A549 (cell line): ENCODE data around the gene PHIP. TPM values are rescaled to one million over a fixed set of nuclear protein-coding genes. Genes with fewer than 3 reads are reported as not detected.

Experiments
- ATAC-seq, 2 experiments: fragments of 200-7000 bp in 1 of 2; fragments of >200 bp in 1 of 2; cut with Nextera tagmentation in 1 of 2; cut with Tn5 transposase in 1 of 2; 3 replicates each; pipeline versions ENCODE4 v1.8.0 to v1.9.1; 2018 to 2020; ENCODE audit warnings: mild to moderate bottlenecking in 1 of 2, moderate library complexity in 1 of 2
- CTCF ChIA-PET: fragments of 300-600 bp; sonication (Branson Sonifier 250); formaldehyde crosslinking; extraction: SDS; loops from one replicate; lab custom pipeline; 2021; ENCODE audit warnings: antibody characterized with exemption, inconsistent platforms; lab: Yijun Ruan, JAX
- POLR2A ChIA-PET: fragments of 350-600 bp; formaldehyde crosslinking; extraction: SDS; loops from one replicate; lab custom pipeline; 2021; ENCODE audit warnings: antibody characterized with exemption, inconsistent platforms; lab: Yijun Ruan, JAX
- DNase-seq, 2 experiments: peaks; one replicate each; pipeline versions ENCODE4 v3.0.0 to v3.0.0-alpha.2; 2011 to 2016; ENCODE audit warnings: low read depth in 1 of 2, low spot score in 1 of 2
- FAIRE-seq: peaks from 2 replicates; lab custom pipeline; 2011; peaks lifted over from hg19 to GRCh38; lab: Jason Lieb, UNC
- H3K27ac ChIP-seq, 2 experiments: fragments of >200 bp; sonication (Bioruptor Twin); formaldehyde crosslinking; 3 replicates each; pipeline ENCODE4 v1.5.1; 2016 to 2017
- H3K4me1 ChIP-seq: fragments of >200 bp; sonication (Bioruptor Twin); formaldehyde crosslinking; 3 replicates; pipeline ENCODE4 v1.6.1; 2016
- H3K4me2 ChIP-seq: fragments of >200 bp; sonication (Bioruptor Twin); formaldehyde crosslinking; 3 replicates; pipeline ENCODE4 v1.6.1; 2016
- H3K4me3 ChIP-seq: fragments of >200 bp; sonication (Bioruptor Twin); formaldehyde crosslinking; 3 replicates; pipeline ENCODE4 v1.5.1; 2016
- H3K9me3 ChIP-seq: fragments of >200 bp; sonication (Bioruptor Twin); formaldehyde crosslinking; 3 replicates; pipeline ENCODE4 v1.6.1; 2016
- CBX2 ChIP-seq: fragments of 200-600 bp; sonication (generic); IDR thresholded peaks from 2 replicates; pipeline ENCODE4 v1.6.1; 2016; ENCODE audit warnings: low read depth, mild to moderate bottlenecking, borderline replicate concordance
- CBX8 ChIP-seq: fragments of 200-600 bp; sonication (generic); IDR thresholded peaks from 2 replicates; pipeline ENCODE4 v1.6.1; 2016
- CEBPB ChIP-seq, 2 experiments: fragments of >200 bp in 1 of 2; sonication (Bioruptor Twin) in 1 of 2; formaldehyde crosslinking in 1 of 2; IDR thresholded peaks; 2 replicates each; pipeline ENCODE4 v1.6.1; 2012 to 2016
- EHF ChIP-seq: fragments of 250-450 bp; sonication (Bioruptor Pico); IDR thresholded peaks from 2 replicates; pipeline ENCODE4 v1.5.0; 2020; ENCODE audit warnings: mild to moderate bottlenecking
- EP300 ChIP-seq, 2 experiments: fragments of >200 bp; sonication (Bioruptor Twin); formaldehyde crosslinking; IDR thresholded peaks; 2 replicates in 1 of 2; 3 replicates in 1 of 2; pipeline ENCODE4 v1.6.1; 2016 to 2017
- FOSL2 ChIP-seq, 2 experiments: fragments of 450-650 bp in 1 of 2; fragments of >200 bp in 1 of 2; sonication (Bioruptor Twin) in 1 of 2; formaldehyde crosslinking; IDR thresholded peaks; 2 replicates each; pipeline versions ENCODE4 v1.5.0 to v1.6.1; 2016 to 2020; ENCODE audit warnings: mild to moderate bottlenecking in 1 of 2, moderate library complexity in 1 of 2
- FOXS1 ChIP-seq: fragments of 250-450 bp; sonication (Bioruptor Pico); IDR thresholded peaks from 2 replicates; pipeline ENCODE4 v1.5.0; 2020; ENCODE audit warnings: mild to moderate bottlenecking, moderate library complexity
- HDAC2 ChIP-seq: fragments of 200-600 bp; sonication (generic); IDR thresholded peaks from 2 replicates; pipeline ENCODE4 v1.6.1; 2016
- HOXB5 ChIP-seq: fragments of 250-450 bp; sonication (Bioruptor Pico); IDR thresholded peaks from 2 replicates; pipeline ENCODE4 v1.5.0; 2020; ENCODE audit warnings: mild to moderate bottlenecking, moderate library complexity
- KDM5A ChIP-seq: fragments of 200-600 bp; sonication (generic); IDR thresholded peaks from 2 replicates; pipeline ENCODE4 v1.6.1; 2016; ENCODE audit warnings: antibody characterized with exemption, mild to moderate bottlenecking
- RARB ChIP-seq: fragments of 250-450 bp; sonication (Bioruptor Pico); IDR thresholded peaks from 2 replicates; pipeline ENCODE4 v1.8.0; 2021; ENCODE audit warnings: mild to moderate bottlenecking, moderate library complexity
- SREBF2 ChIP-seq: fragments of 450-650 bp; IDR thresholded peaks from 2 replicates; pipeline ENCODE4 v1.6.1; 2014; ENCODE audit warnings: mild to moderate bottlenecking, moderate library complexity
- WGBS: methylation state at CpG from one replicate; pipeline ENCODE4 v1.1.6; 2017; ENCODE audit errors: missing lambda C conversion rate; 5-methylcytosine and 5-hydroxymethylcytosine counted together
- polyA plus RNA-seq, 4 experiments: library from polyadenylated mRNA; depleted of rRNA in 3 of 4; stranded (reverse); fragments of >200 nt; fragmentation: RNase III in 1 of 4; extraction: RNeasy Plus Mini Kit Qiagen cat#74134 plus additional on column Dnase treatment in 1 of 4; gene quantifications; 2 replicates in 3 of 4; 3 replicates in 1 of 4; pipeline ENCODE4 v1.2.3, GENCODE V29; 2011 to 2017
- TF ChIP-seq, protein P1 (sequence below): IDR thresholded peaks from 2 replicates; pipeline ENCODE4 v1.6.1; 2012
- TF ChIP-seq, protein P2 (sequence below): fragments of 200-600 bp; sonication (generic); IDR thresholded peaks from 2 replicates; pipeline ENCODE4 v1.6.1; 2016; ENCODE audit warnings: antibody characterized with exemption, mild to moderate bottlenecking, moderate library complexity
- TF ChIP-seq, protein P3 (sequence below): fragments of 250-450 bp; sonication (Bioruptor Pico); IDR thresholded peaks from 2 replicates; pipeline ENCODE4 v1.5.0; 2020; ENCODE audit warnings: low read depth, mild to moderate bottlenecking, moderate library complexity
- TF ChIP-seq, protein P4 (sequence below): fragments of 150-350 bp; IDR thresholded peaks from 2 replicates; pipeline ENCODE4 v1.6.1; 2014; ENCODE audit warnings: low read depth, mild to moderate bottlenecking, low read length
- TF ChIP-seq, protein P5 (sequence below): fragments of 250-450 bp; sonication (Bioruptor Pico); IDR thresholded peaks from 2 replicates; pipeline ENCODE4 v1.5.0; 2021; ENCODE audit warnings: mild to moderate bottlenecking, moderate library complexity, borderline replicate concordance
- TF ChIP-seq, protein P6 (sequence below): fragments of 450-650 bp; IDR thresholded peaks from 2 replicates; pipeline ENCODE4 v1.6.1; 2014; ENCODE audit warnings: antibody characterized with exemption

Gene PHIP
- polyA plus RNA-seq, 2 of the 4 experiments (the other 2 are of a cell fraction): 7.2 to 14.9 TPM

DNA sequence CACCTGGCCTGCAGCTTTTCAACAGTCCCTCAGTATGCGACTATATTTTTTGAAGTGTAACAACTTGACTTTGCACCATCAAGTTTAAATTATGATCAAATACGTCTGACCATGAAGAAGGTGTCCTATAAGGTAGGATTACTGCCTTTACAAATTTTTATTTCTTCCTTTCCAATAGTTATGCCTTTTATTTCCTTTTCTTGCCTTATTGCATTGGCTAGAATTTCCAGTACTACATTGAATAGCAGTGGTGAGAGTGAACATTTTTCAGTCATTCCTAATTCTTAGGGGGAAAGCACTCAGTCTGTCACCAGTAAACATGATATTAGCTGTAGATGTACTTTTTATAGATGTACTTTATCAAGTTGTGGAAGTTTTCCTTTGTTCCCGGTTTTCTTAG lies 129.3 kb downstream of the PHIP start:
- TF ChIP-seq HOXB5 (CRISPR knock-in tag): no peak
- no peak for TF ChIP-seq SREBF2
- TF ChIP-seq, protein P1, sequence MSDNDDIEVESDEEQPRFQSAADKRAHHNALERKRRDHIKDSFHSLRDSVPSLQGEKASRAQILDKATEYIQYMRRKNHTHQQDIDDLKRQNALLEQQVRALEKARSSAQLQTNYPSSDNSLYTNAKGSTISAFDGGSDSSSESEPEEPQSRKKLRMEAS: no peak
- TF ChIP-seq CEBPB (IDR thresholded peaks at IDR 0.05): no peak
- TF ChIP-seq, protein P2, sequence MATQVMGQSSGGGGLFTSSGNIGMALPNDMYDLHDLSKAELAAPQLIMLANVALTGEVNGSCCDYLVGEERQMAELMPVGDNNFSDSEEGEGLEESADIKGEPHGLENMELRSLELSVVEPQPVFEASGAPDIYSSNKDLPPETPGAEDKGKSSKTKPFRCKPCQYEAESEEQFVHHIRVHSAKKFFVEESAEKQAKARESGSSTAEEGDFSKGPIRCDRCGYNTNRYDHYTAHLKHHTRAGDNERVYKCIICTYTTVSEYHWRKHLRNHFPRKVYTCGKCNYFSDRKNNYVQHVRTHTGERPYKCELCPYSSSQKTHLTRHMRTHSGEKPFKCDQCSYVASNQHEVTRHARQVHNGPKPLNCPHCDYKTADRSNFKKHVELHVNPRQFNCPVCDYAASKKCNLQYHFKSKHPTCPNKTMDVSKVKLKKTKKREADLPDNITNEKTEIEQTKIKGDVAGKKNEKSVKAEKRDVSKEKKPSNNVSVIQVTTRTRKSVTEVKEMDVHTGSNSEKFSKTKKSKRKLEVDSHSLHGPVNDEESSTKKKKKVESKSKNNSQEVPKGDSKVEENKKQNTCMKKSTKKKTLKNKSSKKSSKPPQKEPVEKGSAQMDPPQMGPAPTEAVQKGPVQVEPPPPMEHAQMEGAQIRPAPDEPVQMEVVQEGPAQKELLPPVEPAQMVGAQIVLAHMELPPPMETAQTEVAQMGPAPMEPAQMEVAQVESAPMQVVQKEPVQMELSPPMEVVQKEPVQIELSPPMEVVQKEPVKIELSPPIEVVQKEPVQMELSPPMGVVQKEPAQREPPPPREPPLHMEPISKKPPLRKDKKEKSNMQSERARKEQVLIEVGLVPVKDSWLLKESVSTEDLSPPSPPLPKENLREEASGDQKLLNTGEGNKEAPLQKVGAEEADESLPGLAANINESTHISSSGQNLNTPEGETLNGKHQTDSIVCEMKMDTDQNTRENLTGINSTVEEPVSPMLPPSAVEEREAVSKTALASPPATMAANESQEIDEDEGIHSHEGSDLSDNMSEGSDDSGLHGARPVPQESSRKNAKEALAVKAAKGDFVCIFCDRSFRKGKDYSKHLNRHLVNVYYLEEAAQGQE: no peak
- no peak for TF ChIP-seq HDAC2
- TF ChIP-seq, protein P3, sequence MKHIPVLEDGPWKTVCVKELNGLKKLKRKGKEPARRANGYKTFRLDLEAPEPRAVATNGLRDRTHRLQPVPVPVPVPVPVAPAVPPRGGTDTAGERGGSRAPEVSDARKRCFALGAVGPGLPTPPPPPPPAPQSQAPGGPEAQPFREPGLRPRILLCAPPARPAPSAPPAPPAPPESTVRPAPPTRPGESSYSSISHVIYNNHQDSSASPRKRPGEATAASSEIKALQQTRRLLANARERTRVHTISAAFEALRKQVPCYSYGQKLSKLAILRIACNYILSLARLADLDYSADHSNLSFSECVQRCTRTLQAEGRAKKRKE (CRISPR knock-in tag): no peak
- no peak for TF ChIP-seq CBX8
- no peak for TF ChIP-seq RARB (CRISPR knock-in tag)
- TF ChIP-seq KDM5A: no peak
- no peak for TF ChIP-seq FOSL2 (IDR thresholded peaks at IDR 0.05)
- TF ChIP-seq FOSL2 (CRISPR knock-in tag; IDR thresholded peaks at IDR 0.05): no peak
- TF ChIP-seq, protein P4, sequence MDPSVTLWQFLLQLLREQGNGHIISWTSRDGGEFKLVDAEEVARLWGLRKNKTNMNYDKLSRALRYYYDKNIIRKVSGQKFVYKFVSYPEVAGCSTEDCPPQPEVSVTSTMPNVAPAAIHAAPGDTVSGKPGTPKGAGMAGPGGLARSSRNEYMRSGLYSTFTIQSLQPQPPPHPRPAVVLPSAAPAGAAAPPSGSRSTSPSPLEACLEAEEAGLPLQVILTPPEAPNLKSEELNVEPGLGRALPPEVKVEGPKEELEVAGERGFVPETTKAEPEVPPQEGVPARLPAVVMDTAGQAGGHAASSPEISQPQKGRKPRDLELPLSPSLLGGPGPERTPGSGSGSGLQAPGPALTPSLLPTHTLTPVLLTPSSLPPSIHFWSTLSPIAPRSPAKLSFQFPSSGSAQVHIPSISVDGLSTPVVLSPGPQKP: no peak
- TF ChIP-seq EHF (CRISPR knock-in tag): no peak
- TF ChIP-seq, protein P5, sequence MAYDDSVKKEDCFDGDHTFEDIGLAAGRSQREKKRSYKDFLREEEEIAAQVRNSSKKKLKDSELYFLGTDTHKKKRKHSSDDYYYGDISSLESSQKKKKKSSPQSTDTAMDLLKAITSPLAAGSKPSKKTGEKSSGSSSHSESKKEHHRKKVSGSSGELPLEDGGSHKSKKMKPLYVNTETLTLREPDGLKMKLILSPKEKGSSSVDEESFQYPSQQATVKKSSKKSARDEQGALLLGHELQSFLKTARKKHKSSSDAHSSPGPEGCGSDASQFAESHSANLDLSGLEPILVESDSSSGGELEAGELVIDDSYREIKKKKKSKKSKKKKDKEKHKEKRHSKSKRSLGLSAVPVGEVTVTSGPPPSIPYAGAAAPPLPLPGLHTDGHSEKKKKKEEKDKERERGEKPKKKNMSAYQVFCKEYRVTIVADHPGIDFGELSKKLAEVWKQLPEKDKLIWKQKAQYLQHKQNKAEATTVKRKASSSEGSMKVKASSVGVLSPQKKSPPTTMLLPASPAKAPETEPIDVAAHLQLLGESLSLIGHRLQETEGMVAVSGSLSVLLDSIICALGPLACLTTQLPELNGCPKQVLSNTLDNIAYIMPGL (CRISPR knock-in tag): no peak
- ChIA-PET CTCF (no interaction called here), POLR2A (no interaction called here)
- Histone ChIP-seq H3K4me1 (no peaks in the 10 kb centered on the region), H3K27ac (no peak overlapping the region), H3K4me3 (no peak overlapping the region), H3K4me2 (no peak overlapping the region), H3K9me3 (peaks cover 13% of the 10 kb centered on the region)
- no peak for FAIRE-seq
- no peak for ATAC-seq
- WGBS: 98% methylated on average over 3 of the region's 3 CpGs
- no peak for DNase-seq

DNA sequence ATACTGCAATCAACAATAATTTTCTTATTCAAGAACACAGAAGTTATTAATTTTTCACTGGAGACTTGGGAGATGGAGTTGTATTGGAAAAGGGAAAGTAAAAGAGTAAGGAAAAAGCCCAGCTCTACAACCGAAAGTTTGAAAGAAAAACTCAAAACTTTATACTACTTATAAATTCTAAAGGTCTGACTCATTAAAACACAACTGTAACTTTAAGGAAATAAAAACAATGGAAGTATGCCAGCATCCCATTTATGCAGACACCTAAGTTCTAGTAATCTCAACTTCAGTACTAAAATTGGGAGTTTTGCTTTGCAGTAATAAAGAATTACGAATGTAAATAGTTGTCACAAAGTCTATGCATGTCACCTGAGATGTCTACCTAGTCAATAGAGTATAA lies 130.1 kb downstream of the PHIP start:
- POLR2A ChIA-PET: no interaction called here
- CTCF ChIA-PET: no interaction called here
- Histone ChIP-seq H3K4me2 (no peak overlapping the region), H3K27ac (no peak overlapping the region), H3K9me3 (peaks cover 13% of the 10 kb centered on the region), H3K4me1 (no peaks in the 10 kb centered on the region), H3K4me3 (no peak overlapping the region)
- TF ChIP-seq CEBPB (IDR thresholded peaks at IDR 0.05): no peak
- no peak for TF ChIP-seq EP300 (IDR thresholded peaks at IDR 0.05)
- no peak for TF ChIP-seq FOXS1 (CRISPR knock-in tag)
- TF ChIP-seq CBX2: no peak
- TF ChIP-seq, protein P6, sequence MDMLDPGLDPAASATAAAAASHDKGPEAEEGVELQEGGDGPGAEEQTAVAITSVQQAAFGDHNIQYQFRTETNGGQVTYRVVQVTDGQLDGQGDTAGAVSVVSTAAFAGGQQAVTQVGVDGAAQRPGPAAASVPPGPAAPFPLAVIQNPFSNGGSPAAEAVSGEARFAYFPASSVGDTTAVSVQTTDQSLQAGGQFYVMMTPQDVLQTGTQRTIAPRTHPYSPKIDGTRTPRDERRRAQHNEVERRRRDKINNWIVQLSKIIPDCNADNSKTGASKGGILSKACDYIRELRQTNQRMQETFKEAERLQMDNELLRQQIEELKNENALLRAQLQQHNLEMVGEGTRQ: no peak
- DNase-seq (no peak), FAIRE-seq (no peak), ATAC-seq (no peak)
- 97% methylated on average over 2 of the region's 2 CpGs for WGBS
